HG02884 (cell line): ENCODE results near the gene BRD9.

ENCODE experiments used
- ATAC-seq: cut with Tn5 transposase; IDR thresholded peaks from one replicate; pipeline ENCODE4 v1.9.1; 2021; ENCODE audit warnings: mild to moderate bottlenecking, moderate library complexity; ENCODE audit not compliant: unreplicated experiment

The BRD9 gene

DNA sequence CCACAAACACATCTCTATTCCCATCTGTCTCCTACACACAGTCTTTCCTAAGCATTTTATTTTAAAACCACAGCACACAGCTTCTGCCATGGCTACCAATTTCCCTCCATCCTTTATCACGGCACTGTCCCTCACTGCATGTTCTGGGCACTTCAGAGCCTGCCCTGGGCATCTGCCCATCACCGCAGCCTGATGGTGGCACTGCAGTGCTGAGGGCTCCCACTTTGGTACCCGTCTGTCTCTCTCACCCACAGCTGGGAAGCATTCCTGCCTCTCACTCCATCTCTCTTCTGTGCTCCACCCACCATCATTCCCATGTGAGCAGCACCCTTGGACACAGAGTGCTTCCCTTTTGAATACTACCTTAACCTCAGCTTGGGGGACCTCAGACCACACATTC, 73.5 kb downstream of the BRD9 start:
- ATAC-seq, result no peak

DNA sequence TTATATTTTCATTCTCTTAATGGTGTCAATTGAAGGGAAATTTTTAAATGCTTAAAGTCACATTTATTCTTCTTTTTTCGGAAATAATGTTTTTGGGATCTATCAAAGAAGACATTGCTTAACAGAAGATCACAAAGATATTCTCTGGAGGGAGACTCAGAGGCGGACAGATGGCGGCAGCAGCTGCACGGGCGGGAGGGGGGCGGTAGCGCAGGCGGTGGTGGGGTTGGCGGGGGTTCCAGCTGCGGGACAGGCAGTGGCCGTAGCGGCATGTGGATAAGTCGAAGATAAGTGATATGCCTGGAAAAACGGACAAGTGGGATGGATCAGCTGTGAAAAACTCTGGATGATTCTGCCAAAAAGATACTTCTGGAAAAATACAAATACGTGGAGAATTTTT, 76.4 kb downstream of the BRD9 start:
- no peak for ATAC-seq

DNA sequence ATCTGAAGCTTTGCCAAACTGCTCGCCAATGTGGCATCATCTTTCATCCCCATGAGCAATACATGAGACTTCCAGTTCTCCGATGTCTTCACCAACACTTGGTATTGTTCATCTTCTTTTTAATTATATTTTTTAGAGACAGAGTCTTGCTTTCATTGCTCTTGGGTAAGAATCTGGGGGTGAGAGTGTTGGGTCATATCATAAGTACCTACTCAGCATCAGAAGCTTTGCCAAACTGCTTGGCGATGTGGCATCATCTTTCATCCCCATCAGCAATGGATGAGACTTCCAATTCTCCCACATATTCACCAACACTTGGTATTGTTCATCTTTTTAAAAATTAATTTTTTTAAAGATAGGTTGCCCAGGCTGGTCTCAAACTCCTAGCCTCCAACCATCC, 77.2 kb downstream of the BRD9 start:
- ATAC-seq, result no peak
